SK-N-MC (cell line): ENCODE measurements around the gene GALNT13.

Experiments used
- EZH2 ChIP-seq: fragments of 200-600 bp; sonication (generic); IDR thresholded peaks from one replicate; pipeline ENCODE4 v1.6.1; 2017; ENCODE audit warnings: antibody characterized with exemption
- FOXP2 ChIP-seq: optimal IDR thresholded peaks from 2 replicates; pipeline ENCODE3; 2011; ENCODE audit warnings: mild to moderate bottlenecking, moderate library complexity; ENCODE audit not compliant: insufficient read depth; ENCODE audit errors: extremely low read length, control extremely low read depth
- POLR2AphosphoS5 ChIP-seq: IDR thresholded peaks from 2 replicates; pipeline ENCODE4 v1.6.1; 2012; ENCODE audit warnings: mild to moderate bottlenecking, low read depth, low read length, borderline replicate concordance

DNA sequence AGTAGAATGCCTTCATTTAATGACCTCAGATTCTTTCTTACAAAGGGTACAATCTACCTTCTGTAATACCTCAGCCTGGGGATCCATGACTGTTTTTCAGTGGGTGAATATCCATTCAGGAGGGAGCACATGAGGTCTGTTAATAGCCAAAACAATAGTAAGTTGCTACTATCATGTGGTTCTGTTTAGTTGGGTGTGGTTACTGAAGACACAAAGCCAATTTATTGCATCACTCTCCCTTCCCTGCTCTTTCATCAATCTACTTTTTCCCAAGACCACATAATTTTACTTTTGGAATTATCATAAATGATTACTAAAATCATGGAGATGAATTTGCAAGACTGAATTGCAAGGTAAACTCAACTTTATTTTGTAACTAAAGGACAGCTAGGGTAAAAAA, 254.2 kb downstream of the GALNT13 start:
- no peak for TF ChIP-seq EZH2
- TF ChIP-seq POLR2AphosphoS5: no peak
- TF ChIP-seq FOXP2: no peak
